ENCODE measurements around the gene LGR6.

Gene LGR6, protein sequence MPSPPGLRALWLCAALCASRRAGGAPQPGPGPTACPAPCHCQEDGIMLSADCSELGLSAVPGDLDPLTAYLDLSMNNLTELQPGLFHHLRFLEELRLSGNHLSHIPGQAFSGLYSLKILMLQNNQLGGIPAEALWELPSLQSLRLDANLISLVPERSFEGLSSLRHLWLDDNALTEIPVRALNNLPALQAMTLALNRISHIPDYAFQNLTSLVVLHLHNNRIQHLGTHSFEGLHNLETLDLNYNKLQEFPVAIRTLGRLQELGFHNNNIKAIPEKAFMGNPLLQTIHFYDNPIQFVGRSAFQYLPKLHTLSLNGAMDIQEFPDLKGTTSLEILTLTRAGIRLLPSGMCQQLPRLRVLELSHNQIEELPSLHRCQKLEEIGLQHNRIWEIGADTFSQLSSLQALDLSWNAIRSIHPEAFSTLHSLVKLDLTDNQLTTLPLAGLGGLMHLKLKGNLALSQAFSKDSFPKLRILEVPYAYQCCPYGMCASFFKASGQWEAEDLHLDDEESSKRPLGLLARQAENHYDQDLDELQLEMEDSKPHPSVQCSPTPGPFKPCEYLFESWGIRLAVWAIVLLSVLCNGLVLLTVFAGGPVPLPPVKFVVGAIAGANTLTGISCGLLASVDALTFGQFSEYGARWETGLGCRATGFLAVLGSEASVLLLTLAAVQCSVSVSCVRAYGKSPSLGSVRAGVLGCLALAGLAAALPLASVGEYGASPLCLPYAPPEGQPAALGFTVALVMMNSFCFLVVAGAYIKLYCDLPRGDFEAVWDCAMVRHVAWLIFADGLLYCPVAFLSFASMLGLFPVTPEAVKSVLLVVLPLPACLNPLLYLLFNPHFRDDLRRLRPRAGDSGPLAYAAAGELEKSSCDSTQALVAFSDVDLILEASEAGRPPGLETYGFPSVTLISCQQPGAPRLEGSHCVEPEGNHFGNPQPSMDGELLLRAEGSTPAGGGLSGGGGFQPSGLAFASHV

DNA sequence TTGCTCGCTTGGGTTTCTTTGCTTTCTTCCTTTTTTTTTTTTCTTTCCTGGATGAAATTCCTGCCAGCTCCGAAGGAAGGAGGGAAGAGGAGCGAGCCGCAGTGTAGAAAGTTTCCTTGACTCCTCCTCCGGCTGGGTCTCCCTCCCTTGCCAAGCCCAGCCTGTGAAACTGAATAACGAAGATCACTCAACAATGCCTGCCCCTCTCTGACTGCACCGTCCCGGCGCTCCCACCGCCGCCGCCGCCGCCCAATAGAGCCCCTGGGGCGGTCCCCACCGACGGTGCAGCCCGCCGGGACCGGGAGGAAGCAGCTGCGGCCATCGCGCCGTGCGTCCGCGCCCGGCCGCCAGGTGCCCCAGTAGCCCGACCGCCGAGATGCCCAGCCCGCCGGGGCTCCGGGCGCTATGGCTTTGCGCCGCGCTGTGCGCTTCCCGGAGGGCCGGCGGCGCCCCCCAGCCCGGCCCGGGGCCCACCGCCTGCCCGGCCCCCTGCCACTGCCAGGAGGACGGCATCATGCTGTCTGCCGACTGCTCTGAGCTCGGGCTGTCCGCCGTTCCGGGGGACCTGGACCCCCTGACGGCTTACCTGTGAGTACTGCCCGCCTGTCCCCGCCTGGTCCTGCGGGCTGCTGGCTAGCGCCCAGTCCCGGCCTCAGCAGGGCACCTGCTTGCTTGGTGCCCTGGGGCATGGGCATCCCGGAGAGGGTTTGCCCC lies at the start of gene LGR6:
TSS of gene LGR6 (plus strand) at position 186 of the 714 bp plus-strand sequence. CDS start at position 377, 191 bp downstream.
- no peak for TF ChIP-seq GATA3 (IDR thresholded peaks at IDR 0.05; ENCODE audit: low read depth, low read length)
- TF ChIP-seq GATA2 (IDR thresholded peaks at IDR 0.05; ENCODE audit: low read depth, low read length), result no peak

DNA sequence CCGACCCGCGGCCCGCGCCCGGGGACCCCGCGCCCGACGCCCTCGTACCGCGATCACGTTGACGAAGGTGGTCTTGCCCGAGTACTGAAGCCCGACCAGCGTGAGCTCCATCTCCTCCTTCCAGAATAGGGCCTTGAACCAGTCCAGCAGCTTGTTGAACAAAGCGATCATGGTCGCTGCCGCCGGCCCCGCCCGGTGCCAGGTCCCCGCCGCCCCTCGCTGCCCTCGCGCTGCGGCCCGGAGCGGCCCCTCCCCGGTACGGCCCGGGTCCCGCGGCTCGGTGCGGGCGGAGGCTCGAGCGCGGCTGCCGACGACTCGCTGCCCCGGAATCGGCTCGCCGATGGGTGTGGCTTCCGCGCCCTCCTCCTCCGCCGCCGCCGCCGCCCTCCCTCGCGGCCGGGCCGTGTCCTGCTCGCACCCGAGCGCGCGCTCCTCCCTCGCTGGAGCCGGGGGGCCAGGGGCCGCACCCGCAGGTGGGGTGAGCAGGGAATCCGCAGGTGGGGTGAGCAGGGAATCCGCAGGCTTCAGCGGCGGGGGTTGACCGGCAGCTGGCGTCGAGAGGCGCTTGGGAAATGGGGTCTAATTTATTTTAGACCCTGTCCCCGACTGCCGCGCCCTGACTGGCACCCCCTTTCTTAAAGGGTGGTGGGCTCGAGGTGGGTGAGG lies 49.1 kb upstream of the LGR6 start, which contains the start of gene ARL8A:
TSS of gene ARL8A (minus strand) at position 336 of the 666 bp plus-strand sequence. CDS start at position 171, 165 bp downstream.
- no peak for TF ChIP-seq GATA3 (IDR thresholded peaks at IDR 0.05; ENCODE audit: low read depth, low read length)
- no peak for TF ChIP-seq GATA2 (IDR thresholded peaks at IDR 0.05; ENCODE audit: low read depth, low read length)

DNA sequence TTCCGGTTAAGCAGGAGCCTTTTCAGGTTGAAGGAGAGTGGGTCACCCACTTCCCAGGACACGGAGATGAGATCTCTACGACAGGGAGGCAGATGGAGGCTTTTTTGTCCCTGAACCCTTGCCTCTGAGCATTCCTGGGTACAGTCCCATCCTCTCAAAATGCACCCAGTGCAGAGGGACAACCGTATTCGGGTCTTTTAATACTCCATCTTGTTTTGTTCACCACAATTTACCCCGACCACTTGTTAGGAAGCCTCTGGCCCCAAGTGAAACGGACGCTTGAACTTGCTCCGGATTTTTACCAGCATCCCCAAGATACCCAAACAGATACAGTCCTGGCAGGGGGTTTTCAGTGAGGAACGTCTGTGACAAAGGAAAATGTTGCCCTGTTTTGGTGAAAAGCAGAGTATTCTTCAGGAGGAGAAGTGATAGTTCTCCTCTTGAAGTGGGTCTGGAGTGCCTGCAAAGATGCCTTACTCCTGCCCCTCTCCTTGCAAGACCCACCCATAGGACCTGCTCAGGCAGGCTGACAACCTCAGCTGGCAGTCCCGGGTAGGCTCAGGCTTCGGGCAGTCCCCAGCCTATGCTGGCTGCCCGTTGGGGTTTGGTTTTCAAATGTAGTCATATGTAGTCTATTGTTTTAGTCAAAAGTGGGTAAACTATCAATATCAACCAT lies 48.4 kb upstream of the LGR6 start:
- TF ChIP-seq GATA2 (IDR thresholded peaks at IDR 0.05; ENCODE audit: low read depth, low read length), result no peak
- TF ChIP-seq GATA3 (IDR thresholded peaks at IDR 0.05; ENCODE audit: low read depth, low read length), result no peak

DNA sequence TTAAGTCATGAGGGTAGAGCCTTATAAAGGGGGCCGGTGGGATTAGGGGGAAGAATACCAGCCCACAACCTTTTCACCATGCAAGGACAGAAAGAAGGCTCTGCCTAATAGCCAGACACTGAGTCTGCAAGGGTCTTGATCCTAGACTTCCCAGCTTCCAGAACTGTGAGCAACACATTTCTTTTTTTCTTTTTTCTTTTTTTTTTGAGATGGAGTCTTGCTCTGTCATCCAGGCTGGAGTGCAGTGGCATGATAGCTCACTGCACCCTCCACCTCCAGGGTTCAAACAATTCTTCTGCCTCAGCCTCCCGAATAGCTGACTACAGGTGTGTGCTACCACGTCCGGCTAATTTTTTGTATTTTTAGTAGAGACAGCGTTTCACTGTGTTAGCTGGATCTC lies 47.3 kb upstream of the LGR6 start:
- TF ChIP-seq GATA2 (IDR thresholded peaks at IDR 0.05; ENCODE audit: low read depth, low read length), result no peak
- no peak for TF ChIP-seq GATA3 (IDR thresholded peaks at IDR 0.05; ENCODE audit: low read depth, low read length)

DNA sequence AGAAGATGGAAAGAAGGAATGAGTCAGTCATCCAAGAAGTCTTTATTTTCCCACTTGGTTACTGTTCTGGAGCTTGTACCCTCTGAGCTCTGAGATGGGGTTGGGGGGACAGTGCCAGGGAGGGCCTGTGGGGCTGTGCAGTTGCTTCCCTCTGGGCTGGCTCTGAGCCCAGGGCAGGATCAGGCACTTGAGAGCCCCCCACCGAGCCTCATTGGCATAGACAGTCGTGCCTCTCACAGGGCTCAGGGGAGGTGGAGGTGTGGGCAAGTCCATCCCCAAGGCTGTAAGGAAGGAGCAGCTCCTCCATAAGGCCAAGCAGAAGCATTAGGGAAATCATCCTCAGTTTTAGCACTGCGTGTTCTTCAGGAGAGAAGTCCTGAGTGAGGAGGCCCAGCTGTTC lies 46.6 kb upstream of the LGR6 start:
- no peak for TF ChIP-seq GATA2 (IDR thresholded peaks at IDR 0.05; ENCODE audit: low read depth, low read length)

DNA sequence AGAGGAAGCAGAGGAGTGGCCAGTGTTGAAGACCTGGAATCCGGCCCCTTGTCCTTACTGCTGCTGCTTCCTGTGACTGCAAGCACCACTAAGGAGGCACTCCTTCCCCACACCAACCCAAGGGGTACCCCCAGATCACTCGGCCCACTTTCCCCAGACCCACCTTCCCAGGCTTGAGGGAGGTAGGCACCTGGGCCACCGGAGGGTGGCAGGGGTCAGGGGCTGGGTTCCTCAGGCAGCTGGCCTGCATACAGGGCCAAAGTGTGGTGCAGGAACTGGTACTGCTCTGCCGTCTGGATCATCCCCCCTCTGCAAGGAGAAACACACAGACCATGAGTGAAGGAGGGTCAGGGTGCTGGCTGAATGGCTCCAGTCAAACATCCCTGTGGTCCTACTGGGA lies 45.2 kb upstream of the LGR6 start:
- TF ChIP-seq GATA2 (IDR thresholded peaks at IDR 0.05; ENCODE audit: low read depth, low read length), result no peak
- no peak for TF ChIP-seq GATA3 (IDR thresholded peaks at IDR 0.05; ENCODE audit: low read depth, low read length)

DNA sequence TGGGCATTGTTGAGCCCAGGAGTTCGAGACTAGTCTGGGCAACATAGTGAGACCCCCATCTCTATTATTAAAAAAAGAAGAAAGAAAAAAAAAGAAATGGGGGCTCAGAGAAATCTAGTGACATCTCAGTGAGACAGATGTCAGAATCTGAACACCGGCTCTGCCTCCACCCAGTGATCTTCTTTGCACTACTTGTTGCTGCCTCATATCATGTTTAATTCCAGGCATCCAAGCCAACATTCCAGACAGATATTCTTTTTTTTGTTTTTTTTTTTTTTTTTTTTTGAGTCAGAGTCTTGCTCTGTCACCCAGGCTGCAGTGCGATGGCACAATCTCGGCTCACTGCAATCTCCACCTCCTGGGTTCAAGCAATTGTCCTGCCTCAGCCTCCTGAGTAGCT lies 44.0 kb upstream of the LGR6 start:
- TF ChIP-seq GATA3 (IDR thresholded peaks at IDR 0.05; ENCODE audit: low read depth, low read length), result no peak
- no peak for TF ChIP-seq GATA2 (IDR thresholded peaks at IDR 0.05; ENCODE audit: low read depth, low read length)

DNA sequence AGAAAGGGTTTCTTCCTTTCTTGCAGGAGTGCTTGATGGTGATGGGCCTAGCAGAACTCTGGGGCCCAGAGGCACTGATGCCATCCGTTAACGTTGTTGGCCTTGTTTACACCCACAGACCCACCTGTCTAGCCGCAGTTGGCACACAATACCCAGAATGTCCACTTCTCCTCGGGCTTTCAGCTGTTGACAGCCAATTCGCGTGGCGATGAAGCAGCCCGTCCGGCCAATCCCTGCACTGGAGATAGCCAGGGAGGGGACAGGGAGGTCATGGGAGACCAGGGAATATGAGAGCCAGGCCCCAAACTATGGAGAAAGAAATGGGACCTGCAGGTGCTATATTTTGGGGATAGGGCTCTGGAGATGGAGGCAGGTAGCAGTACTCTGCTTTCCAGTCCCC lies 43.4 kb upstream of the LGR6 start:
- TF ChIP-seq GATA2 (IDR thresholded peaks at IDR 0.05; ENCODE audit: low read depth, low read length) (no peak), GATA3 (IDR thresholded peaks at IDR 0.05; ENCODE audit: low read depth, low read length) (no peak)

DNA sequence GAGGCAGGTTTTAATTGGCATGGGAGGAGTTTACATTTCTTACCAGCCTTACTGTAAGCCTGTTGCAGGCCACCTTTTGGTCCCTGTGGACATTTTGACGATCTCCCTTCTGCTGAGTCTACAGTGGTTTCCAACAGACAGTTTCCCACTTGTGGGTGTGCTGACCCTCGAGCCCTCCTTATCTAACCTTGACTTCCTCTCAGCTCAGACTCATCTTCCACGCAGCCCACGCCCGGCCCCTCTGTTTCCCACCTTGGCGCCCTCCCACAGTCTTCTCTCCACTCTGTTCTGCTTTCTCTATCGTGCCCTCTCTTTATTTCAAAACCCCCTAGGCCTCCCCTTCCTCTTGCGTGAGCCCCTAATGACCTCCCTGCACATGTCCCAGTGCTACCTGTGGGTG lies 43.0 kb upstream of the LGR6 start:
- TF ChIP-seq GATA2 (IDR thresholded peaks at IDR 0.05; ENCODE audit: low read depth, low read length) (no peak), GATA3 (IDR thresholded peaks at IDR 0.05; ENCODE audit: low read depth, low read length) (no peak)

DNA sequence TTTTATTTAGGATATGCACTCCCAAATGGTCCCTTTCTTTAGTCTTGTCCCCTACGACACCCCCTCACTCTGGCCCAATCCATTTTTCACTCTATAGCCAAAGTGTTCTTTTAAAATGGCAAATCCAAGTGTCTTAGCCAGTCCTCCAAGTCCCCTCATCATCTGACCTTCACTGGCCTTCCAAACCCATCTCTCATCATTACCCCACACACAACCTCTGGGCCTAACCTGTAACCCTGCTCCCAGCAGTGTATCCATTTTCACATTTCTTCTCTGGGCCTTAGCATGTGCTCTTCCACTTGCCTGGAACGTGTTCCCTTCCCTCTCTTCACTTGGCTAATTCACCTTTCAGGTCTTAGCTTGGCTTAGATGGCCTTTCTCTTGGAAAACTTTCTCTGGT lies 42.6 kb upstream of the LGR6 start:
- TF ChIP-seq GATA3 (IDR thresholded peaks at IDR 0.05; ENCODE audit: low read depth, low read length), result no peak
- no peak for TF ChIP-seq GATA2 (IDR thresholded peaks at IDR 0.05; ENCODE audit: low read depth, low read length)

DNA sequence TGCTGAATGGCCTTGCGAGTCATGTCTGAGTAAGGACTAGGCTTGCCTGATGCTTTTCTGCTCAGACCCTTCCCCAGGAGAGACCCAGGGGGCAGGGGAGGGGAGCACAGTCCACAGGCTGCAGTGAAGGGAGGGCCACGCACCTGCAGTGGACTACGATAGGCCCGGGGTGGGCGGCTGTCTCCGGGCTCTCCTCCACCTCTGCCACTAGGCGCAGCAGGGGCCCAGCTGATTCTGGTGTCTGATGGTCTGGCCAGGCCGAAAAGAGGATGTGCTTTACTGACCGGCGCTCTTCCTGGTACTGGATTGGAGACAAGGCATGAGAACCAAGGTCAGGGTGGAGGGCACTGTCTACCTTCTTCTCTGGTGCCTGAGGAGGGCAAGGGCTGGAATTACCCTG lies 41.2 kb upstream of the LGR6 start:
- no peak for TF ChIP-seq GATA2 (IDR thresholded peaks at IDR 0.05; ENCODE audit: low read depth, low read length)

DNA sequence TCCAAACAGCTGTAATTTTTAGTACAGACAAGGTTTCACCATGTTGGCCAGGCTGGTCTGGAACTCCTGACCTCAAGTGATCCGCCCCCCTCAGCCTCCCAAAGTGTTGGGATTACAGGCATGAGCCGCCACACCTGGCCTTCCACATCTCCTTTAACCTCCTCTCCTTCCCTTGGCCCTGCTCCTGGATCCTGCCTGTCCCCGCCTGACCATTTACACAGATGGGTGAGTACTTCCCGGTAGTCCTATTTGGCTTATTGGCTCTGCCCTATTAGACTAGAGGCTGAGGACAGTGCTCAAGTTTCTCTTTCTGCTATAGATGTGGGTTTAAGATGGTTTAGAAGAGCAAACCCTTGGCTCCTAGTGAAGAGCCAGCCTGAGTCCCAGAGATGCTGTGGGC lies 40.3 kb upstream of the LGR6 start:
- TF ChIP-seq GATA2 (IDR thresholded peaks at IDR 0.05; ENCODE audit: low read depth, low read length), result no peak
- no peak for TF ChIP-seq GATA3 (IDR thresholded peaks at IDR 0.05; ENCODE audit: low read depth, low read length)

DNA sequence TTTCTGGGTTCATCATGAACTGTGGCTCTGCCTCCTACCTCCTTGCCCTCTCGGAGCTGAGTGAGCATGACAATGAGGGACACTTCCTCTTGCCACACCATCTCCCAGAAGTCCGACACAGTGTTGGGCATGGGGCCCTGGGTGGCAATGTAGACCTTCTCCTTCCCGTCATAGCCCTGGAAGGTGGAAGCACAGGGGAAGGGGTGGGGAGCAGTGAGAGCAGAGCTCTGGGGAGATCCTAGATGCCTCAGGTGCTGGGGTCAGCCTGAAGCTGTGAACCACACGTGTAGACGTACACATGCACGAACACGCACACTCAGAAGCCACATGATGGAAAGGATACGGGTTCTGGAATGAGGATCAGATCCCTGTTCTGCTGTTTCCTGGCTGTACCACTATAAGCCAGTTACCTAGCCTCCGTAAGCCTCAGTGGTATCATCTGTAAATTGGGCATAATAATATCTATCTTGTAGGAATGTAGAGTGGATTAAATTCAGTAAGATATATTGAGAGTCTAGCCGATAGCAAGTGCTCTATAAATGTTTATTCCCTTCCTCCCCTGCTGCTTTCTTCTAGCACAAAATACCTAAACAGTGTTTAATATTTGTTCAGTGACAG lies 39.3 kb upstream of the LGR6 start:
- TF ChIP-seq GATA3 (IDR thresholded peaks at IDR 0.05; ENCODE audit: low read depth, low read length), result no peak
- no peak for TF ChIP-seq GATA2 (IDR thresholded peaks at IDR 0.05; ENCODE audit: low read depth, low read length)

All from SH-SY5Y (cell line).